Nephron progenitor cell (in vitro differentiated cells): ENCODE data around the gene ANXA4.

Experiments
- DNase-seq: peaks from one replicate; pipeline ENCODE4 v3.0.0; 2021
- H3K27ac Mint-ChIP-seq: 2 replicates; pipeline ENCODE4 v1.8.0; 2021; ENCODE audit warnings: mild to moderate bottlenecking, moderate library complexity, mixed read lengths
- H3K27me3 Mint-ChIP-seq: 2 replicates; pipeline ENCODE4 v1.8.0; 2021; ENCODE audit warnings: mild to moderate bottlenecking, low read depth, mixed read lengths; ENCODE audit not compliant: poor library complexity
- H3K36me3 Mint-ChIP-seq: 2 replicates; pipeline ENCODE4 v1.8.0; 2021; ENCODE audit warnings: low read depth, mixed read lengths
- H3K4me1 Mint-ChIP-seq: 2 replicates; pipeline ENCODE4 v1.8.0; 2021; ENCODE audit warnings: mixed read lengths
- H3K4me3 Mint-ChIP-seq: 2 replicates; pipeline ENCODE4 v1.8.0; 2021; ENCODE audit warnings: mild to moderate bottlenecking, moderate library complexity, mixed read lengths
- H3K9me3 Mint-ChIP-seq: 2 replicates; pipeline ENCODE4 v1.8.0; 2021; ENCODE audit warnings: mild to moderate bottlenecking, moderate library complexity, mixed read lengths
- TF ChIP-seq, protein P1 (sequence below): fragments of 200-600 bp; sonication (generic); IDR thresholded peaks from 2 replicates; pipeline ENCODE4 v1.5.0; 2021; ENCODE audit warnings: antibody characterized with exemption

The ANXA4 gene

DNA sequence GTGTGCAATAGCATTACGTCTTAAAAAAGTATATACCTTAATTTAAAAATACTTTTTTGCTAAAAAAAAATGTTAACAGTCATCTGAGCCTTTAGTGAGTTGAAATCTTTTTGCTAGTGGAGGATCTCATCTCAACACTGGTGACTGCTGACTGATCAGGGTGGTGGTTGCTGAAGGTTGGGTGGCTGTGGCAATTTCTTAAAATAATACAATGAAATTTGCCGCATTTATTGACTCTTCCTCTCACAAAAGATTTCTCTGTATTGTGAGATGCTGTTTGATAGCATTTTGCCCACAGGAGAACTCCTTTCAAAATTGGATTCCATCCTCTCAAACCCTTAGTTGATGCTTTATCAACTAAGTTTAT is 46.1 kb upstream of the ANXA4 start:
- H3K4me1 Mint-ChIP-seq, result peaks cover 21% of the 10 kb centered on the region
- no peaks in the 10 kb centered on the region for H3K9me3 Mint-ChIP-seq
- no peaks in the 10 kb centered on the region for H3K36me3 Mint-ChIP-seq
- no peak overlapping the region for H3K4me3 Mint-ChIP-seq
- TF ChIP-seq, protein P1, sequence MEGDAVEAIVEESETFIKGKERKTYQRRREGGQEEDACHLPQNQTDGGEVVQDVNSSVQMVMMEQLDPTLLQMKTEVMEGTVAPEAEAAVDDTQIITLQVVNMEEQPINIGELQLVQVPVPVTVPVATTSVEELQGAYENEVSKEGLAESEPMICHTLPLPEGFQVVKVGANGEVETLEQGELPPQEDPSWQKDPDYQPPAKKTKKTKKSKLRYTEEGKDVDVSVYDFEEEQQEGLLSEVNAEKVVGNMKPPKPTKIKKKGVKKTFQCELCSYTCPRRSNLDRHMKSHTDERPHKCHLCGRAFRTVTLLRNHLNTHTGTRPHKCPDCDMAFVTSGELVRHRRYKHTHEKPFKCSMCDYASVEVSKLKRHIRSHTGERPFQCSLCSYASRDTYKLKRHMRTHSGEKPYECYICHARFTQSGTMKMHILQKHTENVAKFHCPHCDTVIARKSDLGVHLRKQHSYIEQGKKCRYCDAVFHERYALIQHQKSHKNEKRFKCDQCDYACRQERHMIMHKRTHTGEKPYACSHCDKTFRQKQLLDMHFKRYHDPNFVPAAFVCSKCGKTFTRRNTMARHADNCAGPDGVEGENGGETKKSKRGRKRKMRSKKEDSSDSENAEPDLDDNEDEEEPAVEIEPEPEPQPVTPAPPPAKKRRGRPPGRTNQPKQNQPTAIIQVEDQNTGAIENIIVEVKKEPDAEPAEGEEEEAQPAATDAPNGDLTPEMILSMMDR, result no peak
- H3K27ac Mint-ChIP-seq, result no peak overlapping the region
- no peaks in the 10 kb centered on the region for H3K27me3 Mint-ChIP-seq
- no peak for DNase-seq

DNA sequence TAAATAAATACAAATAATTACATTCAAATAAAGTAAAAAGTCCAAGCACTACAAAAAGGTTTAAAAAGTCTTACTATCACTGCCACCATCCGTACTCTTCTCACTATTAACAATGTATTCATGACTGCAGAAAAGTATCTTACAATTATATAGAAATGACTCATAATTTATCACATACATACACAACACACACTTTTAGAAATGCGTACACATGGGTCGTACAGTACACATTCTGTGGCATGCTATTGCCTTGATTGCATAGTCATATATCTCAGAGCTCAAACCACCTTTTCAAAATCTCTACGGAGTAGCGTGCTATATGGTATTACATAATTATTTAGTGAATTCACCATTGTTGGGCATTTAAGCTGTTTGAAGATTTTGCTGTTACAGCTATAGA is 41.6 kb upstream of the ANXA4 start:
- no peaks in the 10 kb centered on the region for H3K9me3 Mint-ChIP-seq
- H3K36me3 Mint-ChIP-seq, result no peaks in the 10 kb centered on the region
- no peak for DNase-seq
- H3K27ac Mint-ChIP-seq, result no peak overlapping the region
- no peak overlapping the region for H3K4me3 Mint-ChIP-seq
- TF ChIP-seq, protein P1, result no peak
- peaks cover 10% of the 10 kb centered on the region for H3K4me1 Mint-ChIP-seq
- H3K27me3 Mint-ChIP-seq, result no peaks in the 10 kb centered on the region

DNA sequence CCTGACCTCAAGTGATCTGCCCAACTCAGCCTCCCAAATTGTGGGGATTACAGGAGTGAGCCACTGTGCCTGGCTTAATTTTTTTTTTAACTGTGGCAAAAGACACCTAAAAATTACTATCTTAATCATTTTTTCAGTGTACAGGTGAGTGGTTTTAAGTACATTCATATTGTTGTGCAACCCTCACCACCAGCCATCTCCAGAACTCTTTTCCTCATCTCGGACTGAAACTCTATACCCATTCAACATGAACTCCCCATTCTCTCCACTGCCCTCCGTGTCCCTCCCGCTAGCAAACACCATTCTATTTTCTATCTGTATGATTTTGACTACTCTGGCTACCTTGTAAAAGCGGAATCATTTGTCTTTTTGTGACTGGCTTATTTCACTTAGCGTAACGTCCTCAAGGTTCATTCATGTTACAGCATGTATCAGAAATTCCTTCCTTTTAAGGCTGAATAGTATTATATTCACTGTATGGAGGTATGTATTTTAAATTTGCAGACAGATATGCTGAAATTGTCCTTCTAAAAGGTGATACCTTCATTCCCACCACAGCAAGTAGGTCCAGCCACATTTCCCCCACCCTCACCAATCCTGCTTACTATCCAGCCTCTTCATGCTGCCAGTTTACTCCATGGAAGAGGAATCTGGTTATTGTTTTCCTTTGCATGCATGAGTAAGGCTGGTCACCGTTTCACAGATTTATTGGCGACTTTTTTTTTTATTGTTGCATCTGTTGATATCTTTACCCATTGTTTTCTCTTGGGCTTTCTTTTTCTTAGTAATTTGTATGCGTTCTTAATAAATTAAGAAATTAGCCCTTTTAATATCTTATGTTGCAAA is 40.6 kb upstream of the ANXA4 start:
- no peaks in the 10 kb centered on the region for H3K27me3 Mint-ChIP-seq
- no peaks in the 10 kb centered on the region for H3K36me3 Mint-ChIP-seq
- H3K4me3 Mint-ChIP-seq, result no peak overlapping the region
- H3K27ac Mint-ChIP-seq, result no peak overlapping the region
- DNase-seq, result no peak
- TF ChIP-seq, protein P1, result no peak
- H3K9me3 Mint-ChIP-seq, result no peaks in the 10 kb centered on the region
- H3K4me1 Mint-ChIP-seq, result peaks cover 7% of the 10 kb centered on the region

DNA sequence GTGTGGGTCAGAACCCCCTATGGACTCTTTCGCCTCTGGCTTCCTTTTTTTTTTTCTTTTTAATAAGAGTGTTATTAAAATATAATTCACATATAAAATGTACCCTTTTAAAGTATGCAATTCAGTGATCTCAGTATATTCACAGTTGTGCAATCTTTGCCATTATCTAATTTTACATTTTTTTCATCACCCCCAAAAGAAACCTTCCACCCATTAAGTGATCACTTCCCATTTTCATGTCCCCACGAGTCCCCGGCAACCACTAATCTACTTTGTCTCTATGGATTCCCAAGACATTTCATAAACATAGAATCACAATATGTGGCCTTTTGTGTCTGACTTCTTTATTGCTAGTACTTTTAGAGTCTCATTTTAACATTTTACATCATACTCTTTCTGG is 38.7 kb upstream of the ANXA4 start:
- Mint-ChIP-seq H3K9me3 (no peaks in the 10 kb centered on the region), H3K27ac (no peak overlapping the region), H3K4me3 (no peak overlapping the region), H3K4me1 (peaks cover 7% of the 10 kb centered on the region), H3K36me3 (no peaks in the 10 kb centered on the region), H3K27me3 (no peaks in the 10 kb centered on the region)
- TF ChIP-seq, protein P1, result no peak
- no peak for DNase-seq

DNA sequence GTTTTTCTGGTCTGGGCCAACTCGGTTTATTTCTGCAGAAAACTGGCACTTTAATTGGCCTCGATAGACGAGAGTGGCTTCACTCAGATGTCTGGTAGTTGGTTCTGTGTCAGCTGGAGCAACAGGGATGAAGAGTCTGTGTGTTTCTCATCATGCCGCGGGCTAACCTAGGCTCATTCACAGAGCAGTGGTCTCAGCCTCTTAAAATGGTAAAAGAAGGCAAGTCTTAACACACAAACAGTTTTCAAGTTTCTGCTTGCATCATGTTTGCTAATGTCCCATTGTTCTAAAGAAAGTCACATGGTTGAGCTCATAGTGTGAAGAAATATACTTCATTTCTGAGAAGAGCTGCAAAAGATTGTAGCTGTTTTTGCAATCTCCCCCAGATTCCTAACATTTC is 37.5 kb upstream of the ANXA4 start:
- DNase-seq, result no peak
- Mint-ChIP-seq H3K4me1 (peaks cover 7% of the 10 kb centered on the region), H3K27ac (no peak overlapping the region), H3K27me3 (no peaks in the 10 kb centered on the region), H3K4me3 (no peak overlapping the region), H3K36me3 (no peaks in the 10 kb centered on the region), H3K9me3 (no peaks in the 10 kb centered on the region)
- TF ChIP-seq, protein P1, result no peak

DNA sequence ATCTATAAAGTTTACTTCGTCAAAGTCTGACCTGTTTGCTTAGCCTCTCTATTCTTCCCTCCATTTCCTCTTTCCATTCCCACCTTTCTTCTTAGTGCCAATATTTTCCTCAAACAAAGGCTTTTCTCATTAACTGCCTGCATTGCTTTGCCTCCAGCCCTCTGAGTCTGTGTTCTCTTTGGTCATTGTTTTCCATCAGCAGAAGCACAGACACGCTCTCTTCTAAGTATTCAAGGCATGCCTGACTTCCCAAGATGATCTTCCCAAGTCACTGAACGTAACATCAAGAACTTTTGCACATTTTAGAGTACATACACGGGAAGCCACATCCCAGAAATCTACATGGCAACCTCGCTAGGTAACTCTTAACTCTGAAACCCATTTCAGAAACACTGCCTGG is 32.6 kb upstream of the ANXA4 start:
- no peaks in the 10 kb centered on the region for H3K36me3 Mint-ChIP-seq
- TF ChIP-seq, protein P1, result no peak
- DNase-seq, result no peak
- H3K27me3 Mint-ChIP-seq, result no peaks in the 10 kb centered on the region
- no peaks in the 10 kb centered on the region for H3K4me1 Mint-ChIP-seq
- H3K4me3 Mint-ChIP-seq, result no peak overlapping the region
- no peak overlapping the region for H3K27ac Mint-ChIP-seq
- H3K9me3 Mint-ChIP-seq, result peaks cover 8% of the 10 kb centered on the region
